GM12891 (cell line): ENCODE data around the gene CCNDBP1.
"Not testable (repeated sequence)": the region's sequence is repeated elsewhere in the genome, so short reads cannot be mapped to it uniquely, and the experiment has no call there.

Experiments used
- DNase-seq: peaks from one replicate; pipeline ENCODE4 v3.0.0; 2011; ENCODE audit warnings: low spot score; ENCODE audit not compliant: insufficient read length
- FAIRE-seq: peaks from 2 replicates; lab custom pipeline; 2011; peaks lifted over from hg19 to GRCh38; lab: Jason Lieb, UNC
- PAX5 ChIP-seq: IDR thresholded peaks from 2 replicates; pipeline ENCODE4 v1.6.1; 2011; ENCODE audit warnings: low read length, moderate library complexity, mild to moderate bottlenecking; ENCODE audit not compliant: insufficient read depth, severe bottlenecking
- POLR2A ChIP-seq: IDR thresholded peaks from 2 replicates; pipeline ENCODE4 v1.6.1; 2011; ENCODE audit warnings: low read depth, low read length, control low read depth
- POLR2AphosphoS5 ChIP-seq: IDR thresholded peaks from 2 replicates; pipeline ENCODE4 v1.6.1; 2011; ENCODE audit warnings: low read depth, low read length, control low read depth
- POU2F2 ChIP-seq: IDR thresholded peaks from 2 replicates; pipeline ENCODE4 v1.6.1; 2011; ENCODE audit warnings: low read depth, mild to moderate bottlenecking, control low read depth, low read length, moderate library complexity
- SPI1 ChIP-seq: IDR thresholded peaks from 2 replicates; pipeline ENCODE4 v1.6.1; 2011; ENCODE audit warnings: low read depth, low read length, control low read depth
- TAF1 ChIP-seq: IDR thresholded peaks from 2 replicates; pipeline ENCODE4 v1.6.1; 2011; ENCODE audit warnings: low read depth, low read length, control low read depth

CCNDBP1 gene

GRCh38 chr15:43193710-43194109 is 8.5 kb downstream of the CCNDBP1 start:
- FAIRE-seq (no peak), DNase-seq (no peak)
- TF ChIP-seq TAF1 (no peak), POLR2A (no peak), PAX5 (no peak), POU2F2 (no peak), SPI1 (no peak), POLR2AphosphoS5 (no peak)

GRCh38 chr15:43194795-43195194 is 9.6 kb downstream of the CCNDBP1 start:
- FAIRE-seq (no peak), DNase-seq (no peak)

GRCh38 chr15:43196760-43197548 is 11.8 kb downstream of the CCNDBP1 start:
- FAIRE-seq (no peak), DNase-seq (no peak)
- TF ChIP-seq POU2F2, result no peak
- no peak for TF ChIP-seq POLR2A
- no peak for TF ChIP-seq POLR2AphosphoS5
- no peak for TF ChIP-seq TAF1
- TF ChIP-seq PAX5, result no peak
- no peak for TF ChIP-seq SPI1

More at GRCh38 chr15:43194795-43195194, 9.6 kb downstream of the CCNDBP1 start:
- TF ChIP-seq POLR2A, result no peak
- no peak for TF ChIP-seq TAF1

GRCh38 chr15:43197773-43198172 is 12.6 kb downstream of the CCNDBP1 start:
- not testable (repeated sequence) for DNase-seq, FAIRE-seq

GRCh38 chr15:43198556-43198955 is 13.4 kb downstream of the CCNDBP1 start:
- DNase-seq, FAIRE-seq: not testable (repeated sequence)

GRCh38 chr15:43198992-43199391 is 13.8 kb downstream of the CCNDBP1 start:
- FAIRE-seq (no peak), DNase-seq (no peak)
- TF ChIP-seq SPI1 (no peak), POLR2A (no peak), TAF1 (no peak), PAX5 (no peak), POU2F2 (no peak), POLR2AphosphoS5 (no peak)

- TF ChIP-seq POLR2A, result no peak
- TF ChIP-seq POLR2AphosphoS5, result no peak
- no peak for TF ChIP-seq PAX5
- TF ChIP-seq POU2F2, result no peak
- no peak for TF ChIP-seq SPI1
- no peak for TF ChIP-seq TAF1
- FAIRE-seq (no peak), DNase-seq (no peak)
Observed at GRCh38 chr15:43199945-43200488, 14.8 kb downstream of the CCNDBP1 start.

GRCh38 chr15:43204016-43204901 is 19.1 kb downstream of the CCNDBP1 start:
- DNase-seq (peak; percentile 39), FAIRE-seq (peak; percentile 90)
- TF ChIP-seq SPI1 (no peak), POU2F2 (no peak), TAF1 (no peak), POLR2AphosphoS5 (no peak), POLR2A (no peak), PAX5 (no peak)

- DNase-seq (no peak), FAIRE-seq (no peak)
- TF ChIP-seq POU2F2, result no peak
- TF ChIP-seq POLR2A, result no peak
- TF ChIP-seq TAF1, result no peak
- TF ChIP-seq SPI1, result no peak
- TF ChIP-seq POLR2AphosphoS5, result no peak
- no peak for TF ChIP-seq PAX5
Observed at GRCh38 chr15:43206054-43206453, 20.9 kb downstream of the CCNDBP1 start.
